Type B pancreatic cell (in vitro differentiated cells): Measurements from ENCODE around the gene NKAIN2. TPM values are rescaled to one million over a fixed set of nuclear protein-coding genes. Genes with fewer than 3 reads are reported as not detected.

Experiments used
- DNase-seq: peaks from one replicate; pipeline ENCODE4 v3.0.0; 2021; ENCODE audit warnings: mixed read lengths; ENCODE audit not compliant: unreplicated experiment; ENCODE audit errors: extremely low spot score
- H3K27ac Mint-ChIP-seq: 2 replicates; pipeline ENCODE4 v1.8.0; 2021; ENCODE audit warnings: mild to moderate bottlenecking, mixed read lengths
- H3K27me3 Mint-ChIP-seq: 2 replicates; pipeline ENCODE4 v1.8.0; 2021; ENCODE audit warnings: mixed read lengths
- H3K36me3 Mint-ChIP-seq: 2 replicates; pipeline ENCODE4 v1.8.0; 2021; ENCODE audit warnings: mixed read lengths
- H3K4me1 Mint-ChIP-seq: one replicate; pipeline ENCODE4 v1.8.0; 2021; ENCODE audit warnings: mixed read lengths; ENCODE audit not compliant: unreplicated experiment
- H3K4me3 Mint-ChIP-seq: 2 replicates; pipeline ENCODE4 v1.8.0; 2021; ENCODE audit warnings: mild to moderate bottlenecking, mixed read lengths
- H3K9me3 Mint-ChIP-seq: 2 replicates; pipeline ENCODE4 v1.8.0; 2021; ENCODE audit warnings: mixed read lengths
- total RNA-seq: library from RNA; stranded (reverse); gene quantifications from 2 replicates; pipeline ENCODE4 v1.2.1, GENCODE V29; 2021; ENCODE audit warnings: low replicate concordance
- TF ChIP-seq, protein P1 (sequence below): fragments of 200-600 bp; sonication (generic); conservative IDR thresholded peaks from 2 replicates; pipeline ENCODE4 v1.5.0; 2021; ENCODE audit warnings: antibody characterized with exemption, mild to moderate bottlenecking

NKAIN2 gene
- total RNA-seq, 1 donor from 2014 or later = 1.7 TPM

DNA sequence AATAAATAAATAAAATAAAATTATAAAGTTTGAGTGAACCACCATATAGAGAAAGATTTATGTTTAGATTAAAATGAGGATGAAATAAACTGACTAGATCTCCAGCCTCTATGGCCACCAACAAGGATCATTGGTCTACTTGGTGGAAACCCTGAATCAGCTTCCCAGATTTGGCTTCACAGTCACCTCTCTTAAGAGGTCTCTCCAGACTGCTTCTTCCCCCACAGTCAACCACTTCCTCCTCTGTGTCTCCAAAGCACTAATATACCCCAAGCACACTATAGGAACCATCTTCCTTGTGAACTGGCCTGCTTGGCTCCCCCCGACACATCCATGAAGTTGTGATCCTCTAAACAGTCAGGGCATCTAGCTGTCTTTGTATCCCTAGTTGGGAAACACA lies 629.0 kb downstream of the NKAIN2 start:
- Mint-ChIP-seq H3K4me1 (no peaks in the 10 kb centered on the region), H3K27me3 (no peaks in the 10 kb centered on the region), H3K36me3 (no peaks in the 10 kb centered on the region), H3K4me3 (no peak overlapping the region), H3K27ac (no peak overlapping the region), H3K9me3 (no peaks in the 10 kb centered on the region)
- TF ChIP-seq, protein P1, sequence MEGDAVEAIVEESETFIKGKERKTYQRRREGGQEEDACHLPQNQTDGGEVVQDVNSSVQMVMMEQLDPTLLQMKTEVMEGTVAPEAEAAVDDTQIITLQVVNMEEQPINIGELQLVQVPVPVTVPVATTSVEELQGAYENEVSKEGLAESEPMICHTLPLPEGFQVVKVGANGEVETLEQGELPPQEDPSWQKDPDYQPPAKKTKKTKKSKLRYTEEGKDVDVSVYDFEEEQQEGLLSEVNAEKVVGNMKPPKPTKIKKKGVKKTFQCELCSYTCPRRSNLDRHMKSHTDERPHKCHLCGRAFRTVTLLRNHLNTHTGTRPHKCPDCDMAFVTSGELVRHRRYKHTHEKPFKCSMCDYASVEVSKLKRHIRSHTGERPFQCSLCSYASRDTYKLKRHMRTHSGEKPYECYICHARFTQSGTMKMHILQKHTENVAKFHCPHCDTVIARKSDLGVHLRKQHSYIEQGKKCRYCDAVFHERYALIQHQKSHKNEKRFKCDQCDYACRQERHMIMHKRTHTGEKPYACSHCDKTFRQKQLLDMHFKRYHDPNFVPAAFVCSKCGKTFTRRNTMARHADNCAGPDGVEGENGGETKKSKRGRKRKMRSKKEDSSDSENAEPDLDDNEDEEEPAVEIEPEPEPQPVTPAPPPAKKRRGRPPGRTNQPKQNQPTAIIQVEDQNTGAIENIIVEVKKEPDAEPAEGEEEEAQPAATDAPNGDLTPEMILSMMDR = no peak
- DNase-seq = no peak

DNA sequence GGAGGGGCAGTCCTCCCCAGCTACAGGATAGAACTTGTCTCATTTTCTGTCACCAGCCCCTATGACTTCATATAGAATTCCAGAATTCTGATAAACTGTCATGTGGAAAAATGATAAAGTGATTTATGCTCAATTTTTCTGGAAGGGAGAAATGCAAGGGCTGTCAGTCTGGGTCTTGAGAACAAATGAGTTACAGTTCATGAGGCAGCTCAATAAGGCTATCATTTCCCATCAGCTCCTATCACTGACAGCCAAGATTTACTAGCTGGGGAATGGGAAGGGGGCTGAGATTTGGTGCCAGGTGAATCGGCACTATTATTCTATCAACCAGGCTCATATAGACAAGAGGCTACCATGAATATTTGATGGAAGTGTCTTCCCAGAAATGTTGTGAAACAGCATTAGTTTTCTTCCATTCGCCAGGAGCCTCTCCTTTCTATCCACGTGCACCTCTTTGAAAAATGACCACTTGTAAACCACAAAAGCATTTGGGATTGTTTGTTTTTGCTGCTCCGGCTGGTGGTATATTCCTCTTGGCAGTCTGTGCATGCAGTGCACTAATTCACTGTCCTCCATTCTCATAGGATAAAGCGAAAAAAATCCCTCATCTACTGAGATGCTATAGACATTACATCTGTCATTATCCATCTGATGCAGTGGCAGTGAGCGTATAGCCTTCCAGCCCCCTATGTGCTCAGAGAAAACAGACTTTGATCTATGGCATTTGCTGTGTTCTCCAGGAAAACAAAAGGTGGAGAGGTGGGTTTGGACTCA lies 629.9 kb downstream of the NKAIN2 start:
- Mint-ChIP-seq H3K9me3 (no peaks in the 10 kb centered on the region), H3K4me3 (no peak overlapping the region), H3K36me3 (no peaks in the 10 kb centered on the region), H3K4me1 (no peaks in the 10 kb centered on the region), H3K27ac (no peak overlapping the region), H3K27me3 (no peaks in the 10 kb centered on the region)
- TF ChIP-seq, protein P1 = no peak
- DNase-seq = no peak

DNA sequence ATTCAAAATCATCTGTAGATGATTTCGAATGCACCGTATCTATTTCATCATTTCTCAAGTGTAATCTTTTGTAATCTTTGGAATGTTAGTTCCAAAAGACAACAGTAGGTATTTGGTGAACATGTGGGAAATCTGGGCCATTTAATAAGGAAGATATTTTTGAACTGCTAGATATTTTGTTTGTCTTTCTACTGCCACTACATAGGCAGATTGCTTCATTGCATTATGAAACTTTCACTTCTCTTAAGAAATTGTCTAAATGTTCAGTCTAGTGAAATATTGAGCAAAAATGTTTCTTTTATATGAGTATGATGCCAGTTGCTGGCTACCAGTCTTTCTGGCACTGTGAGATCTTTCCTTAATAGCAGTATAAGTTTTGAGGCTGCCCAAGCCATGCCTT lies 630.8 kb downstream of the NKAIN2 start:
- no peaks in the 10 kb centered on the region for H3K27me3 Mint-ChIP-seq
- TF ChIP-seq, protein P1 = no peak
- H3K4me1 Mint-ChIP-seq = no peaks in the 10 kb centered on the region
- H3K36me3 Mint-ChIP-seq = no peaks in the 10 kb centered on the region
- H3K4me3 Mint-ChIP-seq = no peak overlapping the region
- no peaks in the 10 kb centered on the region for H3K9me3 Mint-ChIP-seq
- DNase-seq = no peak
- no peak overlapping the region for H3K27ac Mint-ChIP-seq

DNA sequence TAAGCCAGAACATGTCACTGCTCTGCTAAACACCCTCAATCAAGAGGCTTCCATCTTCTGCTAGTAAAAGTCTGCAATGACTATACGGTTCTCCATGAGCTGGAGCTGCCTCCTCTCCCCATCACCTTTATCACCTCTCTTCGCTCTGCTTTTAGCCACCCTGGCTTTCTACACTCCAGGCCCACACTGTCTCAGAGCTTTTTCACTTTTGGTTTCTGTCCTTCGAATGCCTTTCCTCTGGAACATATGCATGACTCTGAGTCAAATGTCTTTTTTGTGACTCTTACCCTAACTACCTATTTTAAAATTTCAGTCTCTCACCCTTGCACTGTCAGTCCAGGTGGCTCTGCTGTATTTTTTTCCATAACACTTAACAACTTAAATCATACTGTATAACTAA lies 633.1 kb downstream of the NKAIN2 start:
- Mint-ChIP-seq H3K36me3 (no peaks in the 10 kb centered on the region), H3K27me3 (no peaks in the 10 kb centered on the region), H3K4me3 (no peak overlapping the region), H3K27ac (no peak overlapping the region), H3K4me1 (no peaks in the 10 kb centered on the region), H3K9me3 (no peaks in the 10 kb centered on the region)
- TF ChIP-seq, protein P1 = no peak
- no peak for DNase-seq

DNA sequence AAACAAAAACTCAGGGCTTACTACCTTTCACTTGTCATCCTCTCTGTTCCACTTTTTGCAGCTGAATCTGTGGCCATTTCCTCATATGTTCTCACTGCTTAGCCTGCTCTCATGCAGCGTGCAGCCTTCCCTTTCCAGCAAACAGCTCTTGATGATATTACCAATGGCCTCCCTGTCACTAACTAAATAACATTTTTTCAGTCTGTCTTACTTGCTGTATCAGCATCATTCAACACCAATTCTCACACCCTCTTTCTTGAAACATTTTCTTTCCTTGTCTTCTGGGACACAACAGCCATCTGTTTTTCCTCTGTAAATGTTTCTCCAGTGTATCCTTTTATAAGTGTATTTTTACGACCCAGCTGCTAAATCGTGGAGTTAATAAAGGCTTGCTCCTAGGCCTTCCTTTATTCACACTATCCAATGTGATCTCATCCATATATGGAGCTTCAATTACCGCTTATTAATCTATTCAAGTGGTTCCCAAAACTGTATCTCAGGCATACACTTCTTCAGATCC lies 634.9 kb downstream of the NKAIN2 start:
- TF ChIP-seq, protein P1 = no peak
- Mint-ChIP-seq H3K27ac (no peak overlapping the region), H3K9me3 (no peaks in the 10 kb centered on the region), H3K36me3 (no peaks in the 10 kb centered on the region), H3K27me3 (no peaks in the 10 kb centered on the region), H3K4me3 (no peak overlapping the region), H3K4me1 (no peaks in the 10 kb centered on the region)
- DNase-seq = no peak
